K562 (cell line): Measurements from ENCODE around the gene PSAP. TPM values are rescaled to one million over a fixed set of nuclear protein-coding genes. Genes with fewer than 3 reads are reported as not detected.

Experiments used
- BACH1 ChIP-seq: fragments of 200-800 bp; sonication (Bioruptor generic); IDR thresholded peaks from 2 replicates; pipeline ENCODE4 v1.6.1; 2016; ENCODE audit warnings: missing genetic modification characterization, missing compliant biosample characterization
- C11orf30 ChIP-seq: fragments of 450-650 bp; IDR thresholded peaks from 2 replicates; pipeline ENCODE4 v1.6.1; 2016; ENCODE audit warnings: low read depth, mild to moderate bottlenecking
- CBX3 ChIP-seq, 2 experiments: IDR thresholded peaks; 1 replicate in 1 of 2; 2 replicates in 1 of 2; pipeline ENCODE4 v1.6.1; 2012; ENCODE audit warnings: inconsistent platforms in 2 of 2, low read length in 2 of 2, borderline replicate concordance in 1 of 2, control low read depth in 1 of 2
- CCAR2 ChIP-seq: fragments of 200-400 bp; formaldehyde crosslinking; IDR thresholded peaks from 2 replicates; pipeline ENCODE4 v1.6.1; 2017; ENCODE audit warnings: mild to moderate bottlenecking, low read depth, low read length
- DPF2 ChIP-seq: fragments of 450-650 bp; IDR thresholded peaks from 2 replicates; pipeline ENCODE4 v1.6.1; 2016
- E2F5 ChIP-seq: sonication (generic); formaldehyde crosslinking; IDR thresholded peaks from 2 replicates; pipeline ENCODE4 v1.8.0; 2022; ENCODE audit warnings: mild to moderate bottlenecking, missing genetic modification reagents
- E4F1 ChIP-seq: fragments of 250-450 bp; sonication (Bioruptor Pico); IDR thresholded peaks from 2 replicates; pipeline ENCODE4 v1.5.0; 2021; ENCODE audit warnings: mild to moderate bottlenecking, borderline replicate concordance
- ETV1 ChIP-seq: fragments of 450-650 bp; conservative IDR thresholded peaks from 2 replicates; pipeline ENCODE4 v1.6.1; 2016; ENCODE audit warnings: missing genetic modification characterization, control low read depth, low read depth, missing compliant biosample characterization
- FUS ChIP-seq: fragments of 200-400 bp; formaldehyde crosslinking; optimal IDR thresholded peaks from 2 replicates; pipeline ENCODE3; 2017; ENCODE audit warnings: low read depth, low read length
- KHSRP ChIP-seq: fragments of 450-650 bp; IDR thresholded peaks from 2 replicates; pipeline ENCODE4 v1.6.1; 2017
- MTA2 ChIP-seq: fragments of 450-650 bp; IDR thresholded peaks from 2 replicates; pipeline ENCODE4 v1.6.1; 2016; ENCODE audit warnings: low read depth
- NR1H2 ChIP-seq: sonication (generic); formaldehyde crosslinking; IDR thresholded peaks from 2 replicates; pipeline ENCODE4 v1.4.0; 2020; ENCODE audit warnings: mild to moderate bottlenecking, missing genetic modification reagents
- NUFIP1 ChIP-seq: fragments of 450-650 bp; IDR thresholded peaks from 2 replicates; pipeline ENCODE4 v1.6.1; 2018; ENCODE audit not compliant: partially characterized antibody
- PRMT5 ChIP-seq: sonication (generic); formaldehyde crosslinking; IDR thresholded peaks from 2 replicates; pipeline ENCODE4 v1.5.0; 2020; ENCODE audit warnings: missing genetic modification reagents
- ZFP91 ChIP-seq: sonication (generic); formaldehyde crosslinking; IDR thresholded peaks from 2 replicates; pipeline ENCODE4 v1.8.0; 2022; ENCODE audit warnings: mild to moderate bottlenecking, missing genetic modification reagents
- ZNF511 ChIP-seq: sonication (generic); formaldehyde crosslinking; IDR thresholded peaks from 2 replicates; pipeline ENCODE4 v1.8.0; 2022; ENCODE audit warnings: mild to moderate bottlenecking, missing genetic modification reagents
- ZNF592 ChIP-seq: fragments of 450-650 bp; IDR thresholded peaks from 2 replicates; pipeline ENCODE4 v1.6.1; 2017; ENCODE audit warnings: antibody characterized with exemption, mild to moderate bottlenecking
- ZNF75A ChIP-seq: fragments of 450-650 bp; formaldehyde crosslinking; IDR thresholded peaks from 2 replicates; pipeline ENCODE4 v1.4.0; 2020; ENCODE audit warnings: mild to moderate bottlenecking
- polyA plus RNA-seq, 8 experiments: library from polyadenylated mRNA; depleted of rRNA in 4 of 8; stranded (reverse) in 5 of 8; unstranded in 3 of 8; fragments of >200 nt; fragmentation: Nextera tagmentation in 2 of 8; fragmentation: Illumina TruSeq in 1 of 8; extraction: Ambion mirVana in 2 of 8; extraction: Trizol in 1 of 8; gene quantifications; 2 replicates each; pipeline versions ENCODE4 v1.2.1 to v1.2.3, GENCODE V29; 2011 to 2014; ENCODE audit warnings: inconsistent platforms in 1 of 8, missing spikeins in 1 of 8
- total RNA-seq, 7 experiments: library from RNA; depleted of rRNA in 6 of 7; stranded (reverse); fragments of >200 nt in 6 of 7; fragmentation: Illumina TruSeq in 2 of 7; extraction: Trizol in 2 of 7; gene quantifications; 2 replicates each; pipeline versions ENCODE4 v1.2.1 to v1.2.3, GENCODE V29; 2011 to 2021; ENCODE audit warnings: low replicate concordance in 1 of 7

Gene PSAP
- total and polyA plus RNA-seq, 9 of the 15 experiments (the other 6 are each of a cell fraction or from before 2014, with no cell fraction given), result 245 to 700 (median 429) TPM

GRCh38 chr10:71860243-71861029 lies 9.4 kb upstream of the PSAP start (continued):
- TF ChIP-seq ZNF511 (CRISPR knock-in tag) (no peak), NUFIP1 (peak; percentile 61), KHSRP (no peak), PRMT5 (no peak), FUS (no peak), E4F1 (no peak), BACH1 (peak; percentile 100), C11orf30 (peak; percentile 100), ZNF75A (CRISPR knock-in tag) (no peak; the same call in 1 of the 2 replicates), ZNF592 (peak; percentile 99), NR1H2 (CRISPR knock-in tag) (no peak), DPF2 (peak; percentile 95), ETV1 (tag) (peak; percentile 62), ZFP91 (CRISPR knock-in tag) (no peak), CCAR2 (no peak), CBX3 (IDR thresholded peaks at IDR 0.05; ENCODE audit: borderline replicate concordance in 1 of 2, low read length in 2 of 2) (peak in 1 of 2 experiments; percentile 84; a peak in 2 of 3 replicates), MTA2 (no peak), E2F5 (no peak; the same call in 1 of the 2 replicates)
